Activated CD4-positive, alpha-beta T cell treated with anti-CD3 and anti-CD28 coated beads, Interleukin-2, amount 50 U/mL, for 48 hours (primary cell): ENCODE measurements around the gene PGP.
"Not testable (repeated sequence)": the region's sequence is repeated elsewhere in the genome, so short reads cannot be mapped to it uniquely, and the experiment has no call there.

Experiments
- DNase-seq, 2 experiments: peaks; one replicate each; pipeline ENCODE4 v3.0.0-alpha.2; 2020

Gene PGP, protein sequence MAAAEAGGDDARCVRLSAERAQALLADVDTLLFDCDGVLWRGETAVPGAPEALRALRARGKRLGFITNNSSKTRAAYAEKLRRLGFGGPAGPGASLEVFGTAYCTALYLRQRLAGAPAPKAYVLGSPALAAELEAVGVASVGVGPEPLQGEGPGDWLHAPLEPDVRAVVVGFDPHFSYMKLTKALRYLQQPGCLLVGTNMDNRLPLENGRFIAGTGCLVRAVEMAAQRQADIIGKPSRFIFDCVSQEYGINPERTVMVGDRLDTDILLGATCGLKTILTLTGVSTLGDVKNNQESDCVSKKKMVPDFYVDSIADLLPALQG

DNA sequence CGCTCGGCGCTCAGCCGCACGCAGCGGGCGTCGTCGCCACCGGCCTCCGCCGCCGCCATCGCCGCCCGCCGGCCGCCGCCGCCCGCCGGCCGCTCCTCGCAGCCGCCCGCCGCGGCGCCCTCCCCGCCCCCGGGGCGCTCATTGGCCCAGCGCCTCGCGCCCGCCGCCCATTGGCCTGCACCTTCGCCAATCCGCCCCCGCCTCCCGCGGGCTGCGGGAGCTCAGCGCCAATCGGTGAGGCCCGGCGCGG is at the start of gene PGP:
Gene PGP, minus strand, starts transcription at position 122 of the 250 bp plus-strand sequence. Its CDS starts 63 bp downstream, at position 59.
- no peak for DNase-seq

GRCh38 chr16:2263026-2263425 is 48.4 kb upstream of the PGP start:
- not testable (repeated sequence) for DNase-seq

GRCh38 chr16:2260250-2260649 is 45.6 kb upstream of the PGP start:
- DNase-seq, result no peak

DNA sequence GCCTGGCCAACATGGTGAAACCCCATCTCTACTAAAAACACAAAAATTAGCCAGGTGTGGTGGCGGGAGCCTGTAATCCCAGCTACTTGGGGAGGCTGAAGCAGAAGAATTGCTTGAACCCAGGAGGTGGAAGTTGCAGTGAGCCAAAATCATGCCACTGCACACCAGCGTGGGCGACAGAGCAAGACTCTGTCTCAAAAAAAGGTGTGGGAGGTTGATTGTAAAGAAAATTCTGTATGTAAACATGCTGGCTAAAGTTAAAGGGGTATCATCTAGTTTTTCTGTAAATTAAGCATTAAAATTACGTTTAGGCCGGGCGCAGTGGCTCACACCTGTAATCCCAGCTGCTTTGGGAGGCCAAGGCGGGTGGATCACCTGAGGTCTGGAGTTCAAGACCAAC is 43.9 kb upstream of the PGP start:
- not testable (repeated sequence) for DNase-seq

GRCh38 chr16:2257726-2258125 is 43.1 kb upstream of the PGP start:
- DNase-seq, result no peak

DNA sequence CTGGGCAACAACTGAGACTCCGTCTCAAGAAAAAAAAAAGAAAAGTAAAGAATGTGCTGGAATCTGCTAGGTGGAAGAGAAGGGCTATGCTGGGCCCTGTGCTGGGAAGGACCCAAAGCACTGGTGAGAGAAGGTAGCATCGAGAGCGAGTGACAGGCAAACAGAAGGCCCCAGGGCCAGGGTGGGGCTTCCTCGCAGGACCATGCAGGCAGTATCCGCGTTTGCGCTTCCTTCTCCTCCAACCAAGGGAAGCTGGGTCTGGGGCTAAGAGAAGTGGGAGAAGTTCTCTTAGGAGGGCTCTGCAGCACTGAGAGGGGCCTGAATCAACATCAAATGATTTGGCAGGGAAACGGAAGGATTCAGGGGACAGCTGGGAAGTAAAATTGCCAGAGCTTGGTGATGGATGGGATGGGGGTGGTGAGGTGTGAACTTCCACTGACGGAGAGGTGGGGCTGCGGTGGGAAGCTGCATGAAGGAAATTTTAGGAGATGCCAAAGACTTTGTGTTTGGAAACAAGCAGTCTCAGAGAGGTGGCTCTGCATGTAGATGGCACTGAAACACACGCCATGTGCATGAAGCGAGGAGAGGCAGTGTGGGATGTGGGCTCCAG is 42.0 kb upstream of the PGP start:
- DNase-seq, result no peak

DNA sequence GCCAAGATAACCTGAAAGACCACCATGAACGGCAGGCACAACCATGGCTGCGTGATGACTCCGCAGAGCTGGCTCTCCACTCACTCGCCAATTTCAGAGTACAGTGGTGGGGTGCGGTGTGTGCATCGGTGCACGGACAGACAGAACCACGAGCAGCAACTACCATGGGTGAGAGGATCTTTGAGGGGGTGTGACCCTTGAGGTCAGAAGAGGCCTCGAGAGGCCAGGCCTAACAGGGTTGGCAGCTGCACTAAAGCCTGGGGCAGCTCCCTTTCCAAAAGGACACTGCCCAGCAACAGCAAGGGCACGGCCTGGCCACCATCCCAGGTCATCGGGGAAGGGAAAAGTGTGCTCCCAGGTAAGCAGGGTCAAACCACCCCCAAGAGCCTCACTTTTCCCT is 38.7 kb upstream of the PGP start:
- DNase-seq, result no peak

DNA sequence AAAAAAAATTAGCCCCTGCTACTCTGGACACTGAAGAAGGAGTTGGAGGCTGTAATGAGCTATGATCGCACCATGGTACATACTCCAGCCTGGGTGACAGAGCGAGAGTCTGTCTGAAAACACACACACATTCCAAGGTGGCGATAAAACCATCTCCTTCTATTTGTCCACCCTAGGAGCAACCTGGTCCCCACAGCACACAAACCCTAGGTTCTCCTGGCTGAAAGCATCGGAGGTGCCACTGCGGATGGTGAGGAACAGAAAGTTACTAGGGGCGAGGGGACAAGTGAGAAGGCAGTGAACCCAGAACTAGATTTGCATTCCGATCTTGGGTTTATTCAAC is 38.1 kb upstream of the PGP start:
- no peak for DNase-seq

- DNase-seq, result peak; percentile 90 to 92
These were observed 36.9 kb upstream of the PGP start, which contains the start of gene ECI1 for GRCh38 chr16:2251296-2252111. Gene ECI1 (minus strand): TSS chr16:2251587. CDS start chr16:2251566, 21 bp downstream.

GRCh38 chr16:2250652-2251295 is 36.1 kb upstream of the PGP start:
- peak; percentile 58 to 60 for DNase-seq

DNA sequence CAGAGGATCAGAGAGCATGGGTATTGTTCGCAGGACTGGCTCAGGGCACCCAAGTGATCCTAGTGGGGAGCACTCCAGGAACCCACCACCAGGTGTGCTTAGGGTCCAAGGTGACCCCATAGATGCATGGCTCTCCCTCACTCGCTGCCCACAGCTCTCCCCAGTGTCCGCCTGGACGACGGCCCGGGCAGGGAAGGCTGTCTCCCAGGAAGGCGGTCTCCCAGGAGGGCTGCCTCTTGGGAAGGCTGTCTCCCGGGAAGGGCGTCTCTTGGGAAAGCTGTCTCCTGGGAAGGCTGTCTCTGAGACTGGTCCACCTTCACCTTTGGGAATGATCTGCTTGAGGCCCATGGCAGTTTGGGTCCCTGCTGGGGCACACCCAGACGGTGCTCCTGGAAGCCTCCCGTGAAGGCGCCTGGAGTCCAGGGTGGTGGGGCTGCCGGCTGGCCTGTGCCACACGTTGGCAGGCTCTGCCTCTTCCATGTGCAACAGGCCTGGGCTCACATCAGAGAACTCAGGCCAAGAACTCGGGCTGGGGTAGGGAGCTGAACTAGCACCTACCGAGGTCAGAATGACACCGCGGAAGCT is 31.8 kb upstream of the PGP start:
- no peak for DNase-seq

GRCh38 chr16:2244926-2245795 is 30.5 kb upstream of the PGP start:
- no peak for DNase-seq

DNA sequence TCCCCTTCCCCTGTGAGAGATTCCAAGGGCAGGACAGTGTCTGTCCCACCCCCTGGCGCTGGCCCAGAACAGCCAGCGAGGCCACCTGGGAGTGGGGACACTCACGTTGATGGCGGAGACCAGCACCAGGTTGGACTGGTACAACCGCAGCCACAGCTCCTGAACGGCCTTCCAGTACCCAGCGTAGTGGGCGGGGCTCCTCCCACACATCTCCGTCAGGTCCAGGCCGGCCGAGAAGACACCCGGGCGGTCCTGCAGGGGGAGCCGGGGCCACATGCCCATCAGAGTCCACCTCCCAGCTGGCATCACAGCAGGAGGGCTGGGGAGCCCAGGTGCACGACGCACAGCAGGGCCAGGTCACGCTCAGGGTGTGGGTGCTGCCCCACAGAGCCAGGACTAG is 29.7 kb upstream of the PGP start:
- no peak for DNase-seq

DNA sequence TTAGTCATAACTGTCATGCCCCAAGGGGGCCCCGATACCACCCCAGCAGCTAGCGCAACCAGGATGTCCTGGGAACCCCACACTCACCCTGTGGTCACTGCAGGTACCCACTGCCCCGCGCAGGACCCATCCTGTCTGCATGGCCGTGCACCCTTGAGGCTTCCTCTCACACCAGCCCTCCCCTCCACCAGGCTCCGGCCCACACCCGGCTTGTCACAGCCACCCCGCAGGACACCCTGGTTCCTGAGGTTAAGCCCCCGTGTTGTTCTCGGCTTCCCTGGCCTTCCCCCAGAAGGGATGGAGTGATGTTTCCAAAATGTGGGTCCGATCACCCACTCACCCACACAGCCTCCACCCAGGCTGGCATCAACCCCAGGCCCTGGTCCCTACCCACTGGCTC is 29.1 kb upstream of the PGP start:
- DNase-seq, result no peak

GRCh38 chr16:2243031-2243528 is 28.4 kb upstream of the PGP start:
- DNase-seq, result no peak

DNA sequence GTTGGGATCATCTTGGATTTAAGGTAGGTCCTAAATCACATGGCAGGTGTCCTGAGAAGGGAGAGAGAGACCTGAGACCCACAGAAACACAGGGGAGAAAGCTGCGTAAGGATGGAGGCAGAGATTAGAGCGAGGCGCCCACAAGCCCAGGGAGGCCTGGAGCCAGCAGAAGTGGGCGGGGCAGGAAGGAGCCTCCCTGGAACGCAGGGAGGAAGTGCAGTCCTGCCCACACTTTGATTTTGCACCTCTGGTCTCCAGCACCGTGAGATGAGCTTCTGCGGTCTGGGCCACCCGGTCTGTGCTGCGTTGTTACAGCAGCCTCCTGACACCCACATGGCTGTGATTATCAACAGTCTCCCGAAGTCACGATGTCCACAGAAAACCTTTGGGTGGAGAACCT is 28.0 kb upstream of the PGP start:
- no peak for DNase-seq

- not testable (repeated sequence) for DNase-seq
These were observed 25.7 kb upstream of the PGP start for GRCh38 chr16:2240331-2240730.

DNA sequence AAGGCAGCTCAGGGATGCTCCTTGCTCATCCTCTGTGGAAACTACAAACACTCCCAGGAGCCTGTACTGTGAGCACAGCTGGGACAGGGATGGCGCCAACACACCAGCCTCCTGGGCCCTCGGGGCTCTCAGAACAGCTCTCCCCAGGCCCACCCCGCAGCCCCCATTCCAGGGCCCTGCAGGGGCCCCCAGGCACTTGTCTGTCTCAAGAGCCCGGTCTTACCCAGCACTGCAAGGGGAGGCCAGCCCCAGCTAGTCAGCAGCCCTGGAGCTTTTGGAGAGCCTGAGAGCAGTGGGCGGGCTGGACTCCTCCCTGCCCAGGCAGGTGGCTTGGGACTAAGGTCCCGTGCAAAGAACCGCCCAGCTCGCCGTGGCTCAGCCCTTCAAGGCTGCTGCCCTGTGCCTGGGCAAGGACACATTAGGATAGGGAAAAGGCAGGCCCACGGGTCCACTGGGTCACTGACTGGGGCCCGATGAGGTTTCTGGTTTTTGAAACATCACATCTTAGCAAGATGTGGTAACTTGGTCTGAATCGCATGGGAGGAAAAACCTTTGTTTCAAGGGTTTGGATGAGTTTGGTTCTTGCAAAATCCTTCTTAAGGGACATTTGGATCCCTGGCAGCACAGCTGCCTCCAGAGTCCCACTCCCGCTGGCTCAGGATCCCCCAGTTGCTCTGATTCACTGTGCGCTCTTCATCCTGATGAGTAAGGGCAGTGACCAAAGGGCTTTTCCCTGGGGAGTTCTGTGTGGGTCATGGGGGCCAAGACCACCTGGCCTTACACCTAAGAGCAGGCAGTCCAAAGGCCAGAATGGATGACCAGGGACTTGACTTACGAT is 24.4 kb upstream of the PGP start:
- no peak for DNase-seq

DNA sequence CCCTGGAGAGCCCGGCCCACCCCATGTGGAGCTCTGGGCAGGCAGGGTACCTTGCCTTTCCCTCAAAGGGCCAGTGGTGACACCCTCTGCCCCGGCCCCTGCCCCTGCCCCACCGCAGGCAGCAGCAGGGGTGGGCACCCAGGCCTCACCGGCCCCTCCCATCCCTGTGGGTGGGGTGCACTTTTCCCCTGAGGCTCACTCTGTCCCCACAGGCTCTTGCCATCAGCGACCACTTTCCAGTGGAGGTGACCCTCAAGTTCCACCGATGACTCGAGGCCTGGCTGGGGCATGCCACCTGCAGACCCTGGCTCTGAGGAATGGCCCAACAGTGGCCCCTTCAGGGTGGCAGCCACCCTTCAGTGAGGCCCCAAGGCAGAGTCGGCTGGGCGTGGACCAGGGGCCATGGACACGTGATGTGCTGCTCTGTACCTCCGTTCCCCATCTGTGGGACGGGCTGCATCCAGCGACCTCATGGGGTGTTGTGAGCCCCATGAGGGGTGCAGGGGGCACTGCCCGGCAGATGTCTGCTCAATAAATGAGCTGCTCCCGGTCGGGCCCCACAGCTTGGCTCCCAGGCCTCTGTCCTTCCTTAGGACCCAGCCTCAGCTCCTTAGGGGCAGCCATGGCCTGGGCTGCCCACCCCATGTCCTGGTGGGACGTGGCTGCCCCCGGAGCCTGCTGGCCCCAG is 23.7 kb upstream of the PGP start:
- DNase-seq, result no peak

- no peak for DNase-seq
These were observed 23.0 kb upstream of the PGP start for GRCh38 chr16:2237493-2238149.
